Keratinocyte (primary cell): ENCODE measurements around the gene TRPM2.

Experiments
- CTCF ChIP-seq, 3 experiments: IDR thresholded peaks in 1 of 3; conservative IDR thresholded peaks in 1 of 3; optimal IDR thresholded peaks in 1 of 3; 2 replicates in 2 of 3; 3 replicates in 1 of 3; pipeline versions ENCODE3 to v1.5.1; 2011; ENCODE audit warnings: low read length in 3 of 3, mild to moderate bottlenecking in 3 of 3, moderate library complexity in 2 of 3, control low read depth in 1 of 3, inconsistent platforms in 1 of 3; ENCODE audit not compliant: insufficient read depth in 2 of 3; ENCODE audit errors: extremely low read depth in 1 of 3
- EZH2 ChIP-seq: IDR thresholded peaks from one replicate; pipeline ENCODE4 v1.6.1; 2012; ENCODE audit warnings: inconsistent platforms, mild to moderate bottlenecking, low read length, moderate library complexity

- TF ChIP-seq CTCF (optimal IDR thresholded peaks at IDR 0.05 in 1 of 3, IDR thresholded peaks at IDR 0.05 in 1 of 3, conservative IDR thresholded peaks at IDR 0.05 in 1 of 3; ENCODE audit: extremely low read depth in 1 of 3, insufficient read depth in 2 of 3, low read length in 3 of 3) (peak in 2 of 3 experiments; percentile 6 to 42), EZH2 (no peak)
Observed at GRCh38 chr21:44444286-44444931, 91.0 kb downstream of the TRPM2 start.
